Stimulated activated CD8-positive, alpha-beta memory T cell treated with anti-CD3 and anti-CD28 coated beads, Interleukin-2, amount 100 ng/mL, for 48 hours (primary cell): ENCODE results near the gene FLRT2.

Experiments
- DNase-seq, 2 donors: peaks; one replicate each; pipeline ENCODE4 v3.0.0-alpha.2; 2020; ENCODE audit warnings: low read depth in 2 of 2

The FLRT2 gene, protein sequence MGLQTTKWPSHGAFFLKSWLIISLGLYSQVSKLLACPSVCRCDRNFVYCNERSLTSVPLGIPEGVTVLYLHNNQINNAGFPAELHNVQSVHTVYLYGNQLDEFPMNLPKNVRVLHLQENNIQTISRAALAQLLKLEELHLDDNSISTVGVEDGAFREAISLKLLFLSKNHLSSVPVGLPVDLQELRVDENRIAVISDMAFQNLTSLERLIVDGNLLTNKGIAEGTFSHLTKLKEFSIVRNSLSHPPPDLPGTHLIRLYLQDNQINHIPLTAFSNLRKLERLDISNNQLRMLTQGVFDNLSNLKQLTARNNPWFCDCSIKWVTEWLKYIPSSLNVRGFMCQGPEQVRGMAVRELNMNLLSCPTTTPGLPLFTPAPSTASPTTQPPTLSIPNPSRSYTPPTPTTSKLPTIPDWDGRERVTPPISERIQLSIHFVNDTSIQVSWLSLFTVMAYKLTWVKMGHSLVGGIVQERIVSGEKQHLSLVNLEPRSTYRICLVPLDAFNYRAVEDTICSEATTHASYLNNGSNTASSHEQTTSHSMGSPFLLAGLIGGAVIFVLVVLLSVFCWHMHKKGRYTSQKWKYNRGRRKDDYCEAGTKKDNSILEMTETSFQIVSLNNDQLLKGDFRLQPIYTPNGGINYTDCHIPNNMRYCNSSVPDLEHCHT

DNA sequence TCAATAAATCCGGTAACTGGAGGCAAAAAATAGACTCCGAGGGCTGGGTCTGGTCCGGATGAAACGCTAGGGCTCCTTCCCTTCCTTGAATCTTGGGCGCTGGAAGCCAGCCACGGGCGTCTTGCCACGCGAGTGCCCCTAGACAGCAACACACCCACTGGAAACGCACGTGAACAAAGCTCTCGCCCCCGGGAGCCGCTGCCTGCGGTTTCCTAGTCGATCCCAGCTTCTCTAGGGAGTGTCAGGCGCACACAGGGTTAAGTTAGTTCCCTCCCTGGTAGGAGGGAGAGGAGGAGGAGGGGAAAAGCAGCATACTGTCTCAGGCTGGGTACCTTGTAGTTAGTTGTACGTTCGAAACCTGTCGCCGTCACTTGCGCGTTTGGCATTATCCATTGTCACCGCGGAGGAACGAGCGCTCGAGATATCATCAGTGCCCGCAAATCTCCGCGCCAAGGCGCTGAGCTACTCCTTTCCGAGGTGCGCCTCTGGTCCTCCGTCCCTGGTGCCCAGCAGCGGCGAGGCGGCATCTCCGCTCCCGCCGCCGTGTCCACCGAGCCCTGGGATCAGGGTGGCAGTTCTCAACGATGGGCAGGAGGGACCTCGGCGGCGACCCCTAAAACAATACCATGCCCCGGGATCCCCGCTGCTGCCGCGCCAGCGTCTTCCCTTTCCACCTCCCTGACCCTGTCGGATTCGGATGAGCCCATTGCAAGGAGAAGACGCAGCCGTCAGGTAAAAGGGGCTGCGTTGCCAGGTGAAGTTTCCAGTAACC is at the start of gene FLRT2:
TSS of gene FLRT2 (plus strand) at position 342 of the 772 bp plus-strand sequence. CDS start 91,371 bp downstream, outside the sequence.
- DNase-seq, result no peak

DNA sequence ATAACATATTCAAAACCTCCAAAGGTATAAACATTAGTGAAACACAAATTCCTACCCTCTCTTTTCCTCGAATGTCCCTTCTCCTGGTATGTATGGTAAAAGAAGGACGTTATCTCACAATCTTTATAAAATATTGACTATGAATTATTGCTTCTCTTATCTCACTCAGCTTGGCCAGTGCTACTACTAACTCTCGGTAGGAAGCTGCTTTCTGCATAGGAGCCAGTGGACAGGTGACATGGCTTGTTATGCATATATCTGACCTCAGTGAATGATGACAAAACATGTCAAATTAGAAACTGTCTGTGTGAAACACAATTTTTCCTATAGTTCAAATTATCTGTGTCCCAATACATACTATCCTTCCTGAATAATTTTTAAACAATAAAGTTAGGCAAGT is 48.5 kb upstream of the FLRT2 start:
- DNase-seq, result no peak

DNA sequence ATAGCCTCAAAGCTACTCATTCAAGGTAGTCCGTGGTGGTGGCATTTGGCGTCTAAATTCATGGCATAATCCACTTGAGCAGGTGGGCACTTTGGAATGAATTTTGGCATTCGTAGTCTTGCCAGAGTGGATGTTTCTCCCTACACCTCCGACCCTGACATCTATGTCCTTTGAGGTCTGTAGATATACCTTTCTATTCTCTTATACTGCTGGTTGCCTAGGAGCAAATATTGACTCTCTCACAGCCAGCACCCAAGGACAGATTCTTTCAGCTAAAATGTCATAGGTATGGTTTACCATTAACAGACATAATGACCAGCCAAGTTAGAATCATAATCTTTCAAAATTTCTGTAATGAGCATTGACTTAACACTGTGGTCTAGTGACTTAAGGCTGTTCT is 47.4 kb upstream of the FLRT2 start:
- no peak for DNase-seq

DNA sequence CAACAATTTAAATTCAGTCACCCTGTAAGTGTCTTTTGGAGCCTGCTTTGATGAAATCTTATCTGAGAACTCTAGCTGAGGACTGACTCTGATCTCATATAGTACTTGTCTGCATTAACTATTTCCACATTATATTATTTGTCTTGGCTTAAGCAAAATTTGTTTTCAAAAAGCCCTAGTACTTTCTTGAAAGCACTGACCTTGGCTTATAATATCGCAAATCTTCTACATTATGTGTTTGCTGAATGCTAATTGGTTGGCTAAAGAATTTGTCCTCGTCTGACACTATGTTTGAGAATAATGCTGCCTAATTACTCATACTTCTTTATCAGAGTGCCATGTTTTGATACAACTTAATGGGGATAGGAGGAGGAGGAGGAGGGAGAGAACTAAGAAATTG is 46.9 kb upstream of the FLRT2 start:
- no peak for DNase-seq

DNA sequence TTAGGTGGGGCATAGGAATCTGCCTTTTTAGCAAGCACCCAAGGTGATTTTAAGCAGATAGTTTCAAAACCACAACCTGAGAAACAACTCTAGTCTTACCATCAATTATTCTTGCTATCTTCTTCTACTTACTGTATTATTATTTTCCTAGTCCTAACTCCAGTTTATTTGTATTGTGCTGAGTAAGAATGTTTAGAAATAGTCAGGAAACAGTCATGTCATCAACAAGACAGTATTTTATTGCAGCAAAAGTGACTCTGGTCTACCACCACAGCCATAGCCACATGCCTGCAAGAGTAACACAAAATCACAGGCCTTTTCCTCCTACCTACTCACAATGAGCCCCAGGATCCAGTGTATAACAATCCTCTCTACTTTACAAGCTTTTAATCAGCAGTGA is 46.3 kb upstream of the FLRT2 start:
- DNase-seq, result no peak

DNA sequence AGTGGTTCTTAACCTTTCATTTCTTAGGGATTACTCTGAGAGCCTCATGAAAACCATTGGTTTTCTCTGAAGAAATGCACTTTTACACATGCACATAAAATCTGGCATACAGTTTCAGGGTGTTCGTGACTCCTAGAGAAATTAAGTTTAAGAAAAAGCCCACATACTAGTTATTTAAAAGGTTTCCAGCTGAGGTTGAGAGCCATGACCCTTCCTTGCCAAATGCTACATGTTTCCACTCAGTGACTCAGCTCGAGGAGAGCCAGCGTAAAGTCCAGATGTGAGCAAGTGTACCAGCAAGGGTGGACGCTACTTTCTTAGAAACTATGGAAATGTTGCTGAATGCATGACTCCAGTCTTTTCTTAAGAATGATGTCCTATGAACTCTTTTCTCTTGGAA is 42.7 kb upstream of the FLRT2 start:
- no peak for DNase-seq

DNA sequence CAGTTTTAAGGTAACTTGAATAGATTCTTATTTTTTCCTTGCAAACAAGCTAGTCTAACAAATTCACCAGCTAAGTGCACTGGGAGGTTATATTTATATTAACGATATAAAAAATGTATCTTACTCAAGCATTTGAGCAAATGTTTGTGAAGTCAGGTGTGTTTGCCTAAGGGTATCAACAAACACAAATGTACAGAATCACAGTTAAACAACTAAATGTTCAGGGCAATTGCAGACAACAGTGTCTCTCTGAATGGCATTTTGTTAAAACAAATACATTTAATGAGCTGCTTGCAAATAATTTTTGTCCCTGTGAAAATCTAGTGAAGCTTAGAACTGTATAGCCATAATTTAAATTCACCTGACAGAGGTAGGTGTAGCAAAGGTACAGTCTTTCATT is 28.2 kb upstream of the FLRT2 start:
- no peak for DNase-seq

DNA sequence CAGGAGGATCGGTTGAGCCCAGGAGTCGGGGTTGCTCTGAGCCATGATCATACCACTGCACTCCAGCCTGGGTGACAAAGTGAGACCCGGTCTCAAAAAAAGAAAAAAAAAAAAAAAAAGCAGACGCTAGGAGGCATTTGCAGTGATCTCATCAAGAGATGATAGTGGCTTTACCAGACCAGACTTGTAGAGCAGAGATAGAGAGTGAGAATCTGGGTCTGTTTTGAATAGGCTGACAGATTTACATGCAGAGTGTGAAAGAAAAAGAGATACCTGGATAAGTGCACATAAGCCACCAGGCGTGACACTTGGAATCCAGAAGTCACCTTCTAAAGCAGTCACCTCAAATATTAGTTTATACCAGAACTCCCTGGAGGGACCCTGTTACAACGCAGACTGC is 21.1 kb upstream of the FLRT2 start:
- no peak for DNase-seq

DNA sequence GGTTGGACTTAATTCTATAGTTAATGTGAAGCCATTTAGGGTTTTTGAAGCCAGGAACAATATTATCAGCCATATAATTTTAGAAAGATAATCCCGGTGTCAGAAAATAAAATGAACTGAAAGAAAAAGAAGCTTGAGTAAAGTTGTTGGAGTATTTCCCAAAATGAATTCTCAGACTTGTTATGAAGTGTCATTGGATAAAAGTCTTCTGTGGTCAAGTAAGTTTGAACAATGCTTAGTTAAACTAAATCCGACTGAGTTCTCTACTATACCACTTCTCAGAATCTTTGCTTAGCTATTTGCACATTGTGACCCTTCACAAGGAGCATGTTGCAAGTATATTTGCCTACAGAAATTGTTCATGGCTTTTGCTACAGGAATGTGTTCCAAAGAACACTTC is 17.5 kb upstream of the FLRT2 start:
- no peak for DNase-seq

DNA sequence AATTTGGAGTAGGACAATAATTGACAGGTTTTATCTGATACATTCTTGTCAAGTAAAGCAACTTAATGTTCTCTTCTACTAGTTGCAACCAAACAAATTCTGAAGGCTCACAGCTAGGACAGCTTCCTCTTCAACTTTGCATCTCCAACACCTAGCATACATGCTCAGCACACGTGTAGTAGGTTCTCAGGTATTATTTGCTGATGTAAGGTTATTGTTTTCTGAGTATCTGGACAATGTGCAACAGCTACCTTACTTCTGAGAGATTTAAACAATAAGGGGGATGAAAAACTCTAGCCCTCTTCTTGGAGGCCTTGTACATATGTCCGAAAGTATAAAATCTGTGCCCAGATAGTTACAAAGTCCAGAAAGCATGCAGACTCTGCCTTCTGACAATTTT is 15.5 kb upstream of the FLRT2 start:
- DNase-seq, result no peak

DNA sequence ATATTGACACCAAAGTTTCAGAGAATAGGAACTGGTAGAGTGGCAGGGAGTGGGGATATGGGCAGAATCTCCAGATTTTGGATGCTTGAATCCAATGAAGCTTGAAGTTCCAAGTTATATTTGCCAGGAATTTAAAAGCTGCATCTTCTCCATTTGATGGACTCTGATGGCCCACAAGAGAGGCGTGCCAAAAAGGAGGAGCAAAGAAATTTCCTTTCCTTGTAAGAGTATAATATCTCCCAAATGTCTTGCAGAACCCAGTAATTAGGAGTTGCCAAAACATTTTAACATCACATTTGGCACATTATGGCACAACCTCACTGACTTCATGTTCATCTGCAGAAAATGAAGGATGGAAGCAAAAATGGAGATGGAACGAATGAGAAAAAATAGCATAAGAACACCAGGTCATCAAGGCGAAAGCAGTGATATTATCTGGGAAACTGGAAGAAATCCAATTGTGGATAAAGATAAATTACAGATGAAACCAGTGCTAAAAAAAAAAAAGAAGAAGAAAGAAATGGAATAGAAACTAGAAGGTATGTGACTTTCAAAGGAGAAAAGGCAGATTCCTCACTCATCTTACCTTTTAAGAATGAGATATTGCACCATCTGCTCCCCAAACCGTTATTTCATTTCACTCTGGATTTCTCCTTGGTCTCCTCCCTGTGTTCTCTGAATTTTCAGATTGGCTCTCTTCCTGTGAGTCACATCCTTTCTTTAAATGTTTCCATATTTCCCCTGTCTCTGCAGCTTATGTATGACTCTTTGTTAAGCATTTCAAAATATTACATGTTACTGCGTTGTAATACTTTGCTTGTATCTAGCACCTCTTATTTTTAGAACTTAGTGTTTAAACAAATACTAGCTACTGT is 13.5 kb upstream of the FLRT2 start:
- no peak for DNase-seq

DNA sequence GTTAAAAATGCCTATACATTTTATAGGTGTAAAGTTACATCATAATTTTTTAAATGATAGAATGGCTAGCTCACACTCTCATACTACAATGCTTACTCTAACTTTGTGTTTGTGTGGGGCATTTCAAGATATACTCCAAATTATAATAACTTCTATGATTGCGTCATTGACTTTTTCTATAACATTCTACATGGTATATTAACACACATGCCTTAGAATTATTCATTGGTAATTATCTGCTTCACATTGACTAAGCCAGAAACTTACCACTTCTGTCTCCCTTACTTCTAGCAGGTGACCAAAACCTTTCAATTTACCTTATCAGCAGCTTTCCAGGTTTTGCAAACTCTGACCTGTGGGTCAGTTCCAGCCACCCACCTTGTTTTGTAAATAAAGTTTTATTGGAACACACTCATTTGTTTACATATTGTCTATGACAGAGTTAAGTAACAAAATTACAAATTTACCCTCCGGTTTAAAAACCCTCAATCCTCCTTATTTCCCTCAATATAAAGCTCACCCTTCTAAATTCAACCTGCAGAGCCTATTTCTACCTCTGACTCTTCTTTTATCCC is 12.7 kb upstream of the FLRT2 start:
- no peak for DNase-seq

DNA sequence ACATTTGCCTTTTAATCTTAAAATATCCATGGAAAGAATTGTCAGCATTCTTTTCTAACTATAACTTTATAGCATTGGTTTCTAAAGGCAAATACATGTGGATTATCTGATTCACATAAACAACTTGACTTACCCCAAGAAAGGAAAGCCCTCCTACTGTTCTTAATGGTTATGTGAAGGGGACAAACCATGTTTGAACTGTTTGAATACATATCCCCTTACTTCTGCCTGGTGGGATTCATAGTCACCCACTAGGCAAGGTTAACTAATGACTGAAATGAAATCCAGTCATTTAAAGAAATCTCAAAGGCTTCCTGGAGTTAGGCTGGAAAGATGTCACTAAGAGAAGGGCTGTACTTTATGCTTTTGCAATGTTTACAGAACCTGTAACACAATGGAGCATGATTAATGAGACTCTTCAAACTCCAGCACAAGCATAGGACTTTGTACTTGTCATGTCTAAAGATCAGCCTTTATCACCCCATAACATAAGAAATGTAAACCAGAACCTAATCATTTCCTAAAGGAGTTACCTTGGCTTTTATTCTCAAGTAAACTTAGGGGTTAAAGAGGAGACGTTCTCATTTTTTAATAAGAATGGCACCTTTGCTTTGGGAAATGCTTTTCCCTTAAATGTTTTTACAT is 10.2 kb upstream of the FLRT2 start:
- DNase-seq, result no peak

DNA sequence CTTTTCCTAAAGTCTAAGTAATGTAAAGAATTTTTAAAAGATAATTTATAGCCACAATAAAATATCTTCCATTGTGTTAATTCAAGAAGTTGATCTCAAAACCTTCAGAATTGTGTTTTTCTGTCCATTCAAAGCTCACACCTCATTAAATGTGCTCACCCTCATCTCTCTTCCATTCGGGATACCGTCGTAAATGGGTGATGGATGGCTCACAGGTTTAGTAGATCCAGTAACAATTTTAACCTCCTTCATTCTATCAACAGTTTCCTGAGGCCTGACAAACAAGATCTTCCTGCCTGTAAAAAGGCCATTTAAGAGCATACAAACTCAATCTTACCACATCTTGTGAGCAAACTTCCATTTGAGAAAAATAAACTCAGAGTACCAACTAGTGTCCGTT is 9.4 kb upstream of the FLRT2 start:
- DNase-seq, result no peak

DNA sequence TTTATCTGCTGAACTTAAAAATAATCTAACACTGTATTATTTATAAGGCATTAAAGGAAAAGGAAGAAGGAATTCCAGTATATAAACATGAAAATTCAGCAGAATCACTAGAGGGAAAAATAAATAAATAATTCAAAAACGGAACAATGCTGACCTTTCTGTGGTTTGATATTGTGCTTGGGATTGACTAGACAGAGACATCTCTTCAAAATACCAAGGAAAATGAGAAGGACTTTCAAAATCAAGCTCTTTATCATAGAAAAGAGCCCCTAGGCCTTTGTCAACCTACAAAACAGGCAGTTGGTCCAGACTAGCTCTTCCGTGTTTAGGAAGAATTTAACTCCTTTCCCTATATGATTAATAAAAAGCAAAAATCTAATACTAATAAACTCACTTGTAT is 6.3 kb upstream of the FLRT2 start:
- no peak for DNase-seq

DNA sequence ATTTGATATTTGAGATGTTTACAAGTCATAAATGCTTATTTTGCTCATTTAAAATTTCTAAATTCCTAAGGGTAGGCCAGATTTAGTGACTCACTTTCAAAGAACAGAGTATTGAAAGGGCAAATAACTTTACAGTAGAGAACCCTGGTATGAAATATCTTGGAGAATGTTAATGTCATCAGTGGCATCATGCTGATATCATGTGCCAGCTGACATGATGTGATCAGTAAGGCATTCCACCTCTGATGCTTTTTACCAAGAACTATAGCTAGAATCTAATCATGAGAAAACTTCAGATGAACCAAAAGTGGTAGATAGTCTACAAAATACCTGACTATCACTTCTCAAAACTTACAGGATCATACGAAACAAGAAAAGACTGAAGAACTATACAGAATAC is 2.9 kb upstream of the FLRT2 start:
- no peak for DNase-seq

DNA sequence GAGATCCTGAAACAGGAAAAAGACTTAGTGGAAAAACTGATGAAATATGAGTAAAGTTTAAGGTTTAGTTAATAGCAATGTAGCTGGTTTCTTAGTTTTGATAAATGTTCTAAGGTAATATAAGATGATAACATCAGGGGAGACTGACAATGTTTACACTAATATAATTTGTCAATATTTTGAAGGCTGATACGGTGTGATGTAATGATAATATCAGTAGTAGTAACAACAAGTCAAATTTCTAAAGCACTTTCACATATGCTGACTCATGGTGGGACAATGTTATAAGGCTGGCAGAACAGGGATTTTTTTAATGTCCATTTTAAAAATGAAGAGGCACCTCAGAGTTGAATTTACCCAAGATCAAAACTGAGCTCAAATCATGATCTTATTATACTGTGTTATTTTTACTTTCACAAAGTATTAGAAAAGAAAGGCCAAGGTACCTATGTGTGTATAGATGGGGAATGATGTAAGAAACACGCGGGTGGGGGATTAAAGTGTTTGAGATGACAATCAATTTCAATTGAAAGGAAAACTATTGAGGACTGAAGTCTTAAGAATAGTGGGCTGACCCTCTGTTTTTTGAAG is 2.4 kb upstream of the FLRT2 start:
- no peak for DNase-seq

DNA sequence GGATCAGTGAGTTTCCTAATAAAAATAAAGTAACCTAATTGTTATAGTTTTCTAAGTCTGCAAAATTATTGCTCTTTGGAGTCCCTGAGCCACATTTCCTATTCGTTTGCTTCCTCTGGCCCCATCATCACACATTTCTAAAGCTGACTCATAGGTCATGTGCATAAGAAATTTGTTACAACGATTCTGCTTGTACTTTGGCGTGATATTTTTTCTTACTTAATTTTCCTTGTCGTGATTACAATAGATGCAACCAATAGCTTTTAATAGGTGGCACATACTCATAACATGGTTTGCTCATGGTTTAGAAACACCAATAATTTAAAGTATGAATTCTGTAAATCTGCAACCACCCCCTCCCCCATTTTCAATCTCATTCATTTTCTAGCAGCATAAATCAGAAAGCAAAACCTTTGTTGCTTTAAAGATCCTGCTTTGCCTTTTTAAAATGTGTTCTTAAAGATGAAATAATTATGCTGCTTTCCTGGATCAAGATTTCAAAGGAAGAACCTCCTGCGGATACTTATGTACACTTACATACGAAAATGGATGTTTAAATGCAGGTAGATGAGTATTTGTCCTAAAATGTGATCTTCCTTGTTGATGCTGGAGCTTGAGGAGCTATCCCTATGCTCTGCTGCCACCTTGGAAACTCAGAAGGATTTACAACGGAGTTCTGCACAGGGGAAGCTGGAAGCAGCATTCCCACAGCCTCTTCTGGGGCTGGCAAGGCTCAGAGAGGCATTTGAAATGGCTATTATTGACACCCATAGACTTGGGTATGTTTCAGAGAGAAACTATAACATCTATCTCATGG is 1.7 kb upstream of the FLRT2 start:
- no peak for DNase-seq

DNA sequence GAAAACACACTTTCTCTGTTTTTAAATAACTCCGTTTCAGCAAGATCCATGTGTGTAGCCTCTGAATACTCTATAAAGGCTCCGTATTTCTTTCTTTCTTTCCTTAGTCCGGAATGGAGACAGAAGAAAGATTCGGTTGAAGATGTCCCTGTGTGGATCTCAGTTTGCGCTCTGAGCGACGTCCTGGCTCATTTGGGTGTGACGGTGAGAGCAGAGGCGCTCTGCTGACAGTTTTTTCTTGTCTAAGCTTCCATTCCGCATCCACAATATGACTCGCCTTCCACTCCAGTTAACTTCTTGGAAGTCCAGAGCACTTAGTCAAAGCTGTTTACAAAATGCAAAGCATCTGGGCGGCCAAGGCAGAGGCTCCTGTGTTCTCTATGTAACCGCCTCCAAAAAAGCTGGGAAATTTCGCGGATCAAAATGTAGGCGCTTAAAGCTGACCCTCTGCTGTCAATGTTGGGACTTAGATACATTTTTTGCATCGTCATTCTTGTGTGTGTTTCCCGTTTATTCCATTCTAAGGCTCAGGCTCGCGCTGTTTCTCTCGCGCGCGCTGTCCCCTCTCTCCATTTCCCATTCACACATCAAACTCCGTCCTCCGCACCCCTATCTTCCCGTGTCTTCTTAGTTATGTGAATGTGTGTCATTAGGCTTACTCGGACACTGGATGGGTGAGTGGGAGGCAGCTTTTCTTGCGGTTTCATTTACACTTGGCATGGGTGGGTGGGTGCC is 880 bp upstream of the FLRT2 start:
- no peak for DNase-seq
